HEK293T (cell line): ENCODE data around the gene CD47.

Source experiments
- CTCF ChIA-PET: fragments of 350-600 bp; formaldehyde crosslinking; extraction: SDS; loops from one replicate; lab custom pipeline; 2021; ENCODE audit warnings: antibody characterized with exemption, inconsistent platforms; lab: Yijun Ruan, JAX
- POLR2A ChIA-PET: fragments of 350-600 bp; formaldehyde crosslinking; extraction: SDS; loops from one replicate; lab custom pipeline; 2020; ENCODE audit warnings: antibody characterized with exemption, inconsistent platforms; lab: Yijun Ruan, JAX
- DNase-seq: peaks from one replicate; pipeline ENCODE4 v3.0.0; 2012; ENCODE audit warnings: mixed read lengths; ENCODE audit errors: extremely low spot score
- ARNT ChIP-seq: fragments of 450-650 bp; IDR thresholded peaks from 2 replicates; pipeline ENCODE4 v1.6.1; 2017; ENCODE audit warnings: mild to moderate bottlenecking
- BHLHE40 ChIP-seq: fragments of 450-650 bp; IDR thresholded peaks from 2 replicates; pipeline ENCODE4 v1.6.1; 2016; ENCODE audit warnings: mild to moderate bottlenecking, moderate library complexity, borderline replicate concordance
- CTBP1 ChIP-seq: fragments of 450-650 bp; IDR thresholded peaks from 2 replicates; pipeline ENCODE4 v1.6.1; 2016; ENCODE audit warnings: borderline replicate concordance
- ELF4 ChIP-seq: fragments of 450-650 bp; IDR thresholded peaks from 2 replicates; pipeline ENCODE4 v1.6.1; 2017; ENCODE audit warnings: antibody characterized with exemption
- FOXA1 ChIP-seq: fragments of 450-650 bp; IDR thresholded peaks from 2 replicates; pipeline ENCODE4 v1.6.1; 2016; ENCODE audit warnings: mild to moderate bottlenecking
- FOXK2 ChIP-seq: fragments of 450-650 bp; IDR thresholded peaks from 2 replicates; pipeline ENCODE4 v1.6.1; 2016; ENCODE audit warnings: mild to moderate bottlenecking
- FOXM1 ChIP-seq: fragments of 450-650 bp; IDR thresholded peaks from 2 replicates; pipeline ENCODE4 v1.6.1; 2017; ENCODE audit warnings: mild to moderate bottlenecking, borderline replicate concordance
- HDGF ChIP-seq: fragments of 450-650 bp; IDR thresholded peaks from 2 replicates; pipeline ENCODE4 v1.6.1; 2017; ENCODE audit warnings: antibody characterized with exemption, borderline replicate concordance
- L3MBTL2 ChIP-seq: fragments of 450-650 bp; conservative IDR thresholded peaks from 2 replicates; pipeline ENCODE4 v1.6.1; 2016; ENCODE audit warnings: mild to moderate bottlenecking
- LEF1 ChIP-seq: fragments of 450-650 bp; IDR thresholded peaks from 2 replicates; pipeline ENCODE4 v1.6.1; 2017; ENCODE audit warnings: mild to moderate bottlenecking, borderline replicate concordance
- NFRKB ChIP-seq: fragments of 450-650 bp; IDR thresholded peaks from 2 replicates; pipeline ENCODE4 v1.6.1; 2016; ENCODE audit warnings: mild to moderate bottlenecking, moderate library complexity
- SP1 ChIP-seq: fragments of 450-650 bp; IDR thresholded peaks from 2 replicates; pipeline ENCODE4 v1.6.1; 2017
- SUZ12 ChIP-seq: fragments of 450-650 bp; IDR thresholded peaks from 2 replicates; pipeline ENCODE4 v1.6.1; 2016; ENCODE audit warnings: mild to moderate bottlenecking
- TARDBP ChIP-seq: fragments of 450-650 bp; IDR thresholded peaks from 2 replicates; pipeline ENCODE4 v1.6.1; 2016
- ZNF384 ChIP-seq: fragments of 450-650 bp; IDR thresholded peaks from 2 replicates; pipeline ENCODE4 v1.6.1; 2016
- TF ChIP-seq, protein P1 (sequence below): fragments of 450-650 bp; IDR thresholded peaks from 2 replicates; pipeline ENCODE4 v1.6.1; 2016

Gene CD47

DNA sequence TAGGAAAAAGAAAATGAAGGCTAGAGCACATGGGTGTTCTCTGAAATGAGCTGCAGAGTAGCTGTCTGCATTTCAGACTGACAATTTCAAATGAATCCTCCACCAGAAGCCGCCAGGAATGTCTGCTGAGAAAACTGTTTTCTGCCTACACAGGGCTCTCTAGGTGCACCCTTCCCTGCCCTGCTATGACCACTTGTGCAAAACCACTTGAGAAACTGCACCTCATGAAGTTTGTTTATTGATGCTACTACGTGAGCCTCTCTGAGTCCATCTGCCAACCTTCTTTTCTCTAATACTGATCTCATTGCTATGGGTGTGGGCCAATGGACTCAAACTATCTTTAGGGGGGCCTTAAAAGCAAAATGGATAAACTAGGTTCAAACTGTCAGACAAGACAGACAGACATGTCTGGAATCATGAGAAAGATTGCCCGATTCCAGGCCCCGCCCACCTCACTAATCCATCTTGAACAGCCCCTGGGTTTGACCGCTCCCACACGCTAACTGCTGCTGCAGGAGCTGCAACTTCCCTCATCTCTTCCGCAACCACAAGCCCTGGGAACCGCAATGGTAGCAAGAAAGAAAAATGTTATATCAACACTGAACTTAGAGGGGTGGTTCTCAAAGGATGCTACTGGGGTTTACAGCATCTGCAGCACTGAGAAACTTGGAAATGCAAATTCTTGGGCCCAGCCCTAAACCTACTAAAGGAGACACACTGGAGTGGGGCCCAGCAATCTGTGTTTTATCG is 9.0 kb upstream of the CD47 start:
- ChIA-PET CTCF (no interaction called here), POLR2A (no interaction called here)
- no peak for TF ChIP-seq NFRKB
- TF ChIP-seq FOXM1: no peak
- TF ChIP-seq BHLHE40: no peak
- TF ChIP-seq L3MBTL2: no peak
- TF ChIP-seq ARNT: no peak
- TF ChIP-seq SP1: no peak
- TF ChIP-seq LEF1: no peak
- no peak for TF ChIP-seq FOXK2
- TF ChIP-seq, protein P1, sequence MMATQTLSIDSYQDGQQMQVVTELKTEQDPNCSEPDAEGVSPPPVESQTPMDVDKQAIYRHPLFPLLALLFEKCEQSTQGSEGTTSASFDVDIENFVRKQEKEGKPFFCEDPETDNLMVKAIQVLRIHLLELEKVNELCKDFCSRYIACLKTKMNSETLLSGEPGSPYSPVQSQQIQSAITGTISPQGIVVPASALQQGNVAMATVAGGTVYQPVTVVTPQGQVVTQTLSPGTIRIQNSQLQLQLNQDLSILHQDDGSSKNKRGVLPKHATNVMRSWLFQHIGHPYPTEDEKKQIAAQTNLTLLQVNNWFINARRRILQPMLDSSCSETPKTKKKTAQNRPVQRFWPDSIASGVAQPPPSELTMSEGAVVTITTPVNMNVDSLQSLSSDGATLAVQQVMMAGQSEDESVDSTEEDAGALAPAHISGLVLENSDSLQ: no peak
- no peak for TF ChIP-seq ZNF384
- no peak for TF ChIP-seq CTBP1
- DNase-seq: no peak

GRCh38 chr3:108099244-108099643 is 8.4 kb upstream of the CD47 start:
- CTCF ChIA-PET: no interaction called here
- no peak for DNase-seq
- POLR2A ChIA-PET: no interaction called here
- TF ChIP-seq L3MBTL2 (no peak), CTBP1 (no peak), ARNT (no peak), NFRKB (no peak), TARDBP (no peak), FOXA1 (no peak), BHLHE40 (no peak), ZNF384 (no peak), FOXK2 (no peak), SUZ12 (no peak)
- TF ChIP-seq, protein P1: no peak

GRCh38 chr3:108098003-108098370 is 7.2 kb upstream of the CD47 start:
- DNase-seq: no peak
- ChIA-PET POLR2A (no interaction called here), CTCF (no interaction called here)
- no peak for TF ChIP-seq CTBP1
- no peak for TF ChIP-seq ZNF384
- TF ChIP-seq SP1: no peak
- no peak for TF ChIP-seq FOXM1
- no peak for TF ChIP-seq L3MBTL2
- no peak for TF ChIP-seq LEF1
- TF ChIP-seq ELF4: no peak
- TF ChIP-seq NFRKB: no peak
- TF ChIP-seq, protein P1: no peak
- TF ChIP-seq BHLHE40: no peak
- TF ChIP-seq SUZ12: no peak
- TF ChIP-seq HDGF: no peak
- TF ChIP-seq FOXK2: no peak
- TF ChIP-seq FOXA1: no peak
- no peak for TF ChIP-seq ARNT
- no peak for TF ChIP-seq TARDBP

DNA sequence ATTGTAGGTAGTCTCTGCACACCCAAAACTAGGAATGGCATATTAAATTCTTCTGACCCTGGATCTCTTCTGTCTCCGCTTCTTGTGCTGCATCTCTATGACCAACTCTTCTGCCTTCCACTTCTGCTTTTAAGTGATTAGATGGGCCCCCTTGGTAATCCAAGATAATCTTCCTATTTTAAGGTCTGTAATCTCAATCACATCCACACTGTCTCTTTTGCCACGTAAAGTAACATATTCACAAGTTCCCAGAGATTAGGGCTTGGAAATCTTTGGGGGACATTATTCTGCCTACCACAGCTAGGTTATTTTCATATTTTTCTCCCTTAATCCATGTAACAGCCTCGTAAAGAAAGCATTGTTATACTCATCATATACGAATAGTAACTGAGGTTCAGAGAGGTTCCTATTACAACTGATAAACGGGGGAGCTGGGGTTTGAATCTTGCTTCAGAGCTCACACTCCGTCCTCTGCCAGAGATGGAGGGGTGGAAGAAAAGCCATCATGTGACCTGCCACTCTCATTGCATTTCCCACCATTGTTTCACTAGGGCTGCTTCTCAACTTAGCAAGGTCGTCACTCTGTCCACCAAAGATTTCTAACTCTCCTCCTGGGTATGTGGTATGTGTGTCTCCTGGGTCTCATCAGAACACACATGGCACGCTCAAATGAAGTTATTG is 6.6 kb upstream of the CD47 start:
- ChIA-PET POLR2A (no interaction called here), CTCF (no interaction called here)
- DNase-seq: no peak
- TF ChIP-seq FOXM1 (no peak), SUZ12 (no peak), NFRKB (no peak), FOXK2 (no peak), BHLHE40 (no peak)

- no peak for TF ChIP-seq FOXA1
- TF ChIP-seq SUZ12: no peak
- no peak for TF ChIP-seq FOXM1
- no peak for TF ChIP-seq ELF4
- TF ChIP-seq ARNT: no peak
- no peak for TF ChIP-seq ZNF384
- no peak for TF ChIP-seq HDGF
- TF ChIP-seq L3MBTL2: no peak
- ChIA-PET POLR2A (no interaction called here), CTCF (no interaction called here)
- no peak for DNase-seq
These were observed 5.9 kb upstream of the CD47 start for GRCh38 chr3:108096532-108097321.

DNA sequence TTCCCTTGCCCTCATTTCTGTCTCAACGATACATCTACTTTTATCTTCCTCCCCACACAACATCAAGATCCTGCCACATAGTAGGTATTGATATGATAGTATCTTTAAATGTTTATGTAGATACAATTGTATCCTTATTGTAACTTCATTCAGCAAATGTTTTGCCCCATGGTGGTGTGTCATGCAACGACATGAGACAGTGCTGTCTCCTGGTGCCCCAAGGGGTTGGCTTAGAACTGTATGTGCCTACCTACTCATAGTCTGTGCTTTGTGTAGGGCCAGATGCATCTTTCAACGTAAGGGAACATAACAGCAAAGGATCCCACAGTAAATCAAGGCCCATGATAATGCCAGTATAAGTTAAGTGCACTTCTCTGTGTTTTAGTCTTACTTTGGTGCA is 2.8 kb upstream of the CD47 start:
- ChIA-PET POLR2A (no interaction called here), CTCF (no interaction called here)
- no peak for TF ChIP-seq FOXK2
- no peak for TF ChIP-seq SP1
- TF ChIP-seq SUZ12: no peak
- TF ChIP-seq HDGF: no peak
- TF ChIP-seq TARDBP: no peak
- TF ChIP-seq CTBP1: no peak
- no peak for TF ChIP-seq ELF4
- TF ChIP-seq FOXA1: no peak
- TF ChIP-seq BHLHE40: no peak
- no peak for TF ChIP-seq ARNT
- no peak for TF ChIP-seq NFRKB
- TF ChIP-seq ZNF384: no peak
- no peak for TF ChIP-seq L3MBTL2

More for the DNA sequence above, 2.8 kb upstream of the CD47 start:
- no peak for DNase-seq
